Measurements from ENCODE around the gene SPACA5.
"Not testable (repeated sequence)": the region's sequence is repeated elsewhere in the genome, so short reads cannot be mapped to it uniquely, and the experiment has no call there.

DNA sequence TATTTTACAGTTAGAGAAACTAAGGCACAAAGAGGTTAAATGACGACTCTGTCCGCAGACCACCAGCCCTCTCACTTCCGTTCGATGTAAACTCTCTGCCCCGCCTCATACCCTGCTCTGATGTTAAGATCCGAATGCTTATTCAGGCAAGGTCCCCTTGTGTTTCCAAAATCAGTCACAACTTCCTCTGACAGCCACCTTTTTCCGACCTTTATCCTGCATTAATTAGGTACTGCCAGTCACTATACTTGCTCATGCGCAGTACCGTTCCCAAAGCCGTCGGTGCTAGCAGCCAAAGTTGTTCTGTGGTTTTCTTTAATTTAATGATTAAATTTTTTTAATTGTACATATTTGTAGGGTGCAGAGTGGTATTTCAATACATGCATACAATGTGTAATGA lies 13.7 kb downstream of the SPACA5 start:
- not testable (repeated sequence) for TF ChIP-seq TAF1 (IDR thresholded peaks at IDR 0.05; ENCODE audit: borderline replicate concordance, low read depth, low read length); POLR2AphosphoS5 (IDR thresholded peaks at IDR 0.05; ENCODE audit: low read depth, low read length)
